ENCODE results near the gene DOK4.

DNA sequence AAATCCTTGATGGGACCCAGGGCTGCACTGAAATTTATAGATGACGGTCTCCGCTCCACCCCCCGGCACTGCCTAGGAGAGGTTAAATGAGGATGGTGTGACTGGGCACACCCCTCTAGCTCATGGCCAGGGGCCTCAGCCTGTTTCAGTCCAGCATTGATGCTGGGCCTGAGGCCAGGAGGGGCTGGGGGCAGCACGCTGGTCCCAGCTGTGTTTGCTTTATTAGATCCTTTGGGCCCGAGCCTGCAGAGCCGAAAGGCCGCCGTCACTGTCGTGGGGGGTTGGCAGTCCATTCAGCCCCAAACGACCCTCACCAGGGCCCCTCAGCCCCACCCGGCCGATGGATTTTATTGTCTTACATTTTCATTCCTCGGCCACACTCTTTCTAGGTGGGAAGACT lies 10.8 kb upstream of the DOK4 start:
- no peak for TF ChIP-seq CTCF (conservative IDR thresholded peaks at IDR 0.05)
- TF ChIP-seq EZH2 (IDR thresholded peaks at IDR 0.05; ENCODE audit: low read depth): no peak
